Measurements from ENCODE around the gene CARD11.

DNA sequence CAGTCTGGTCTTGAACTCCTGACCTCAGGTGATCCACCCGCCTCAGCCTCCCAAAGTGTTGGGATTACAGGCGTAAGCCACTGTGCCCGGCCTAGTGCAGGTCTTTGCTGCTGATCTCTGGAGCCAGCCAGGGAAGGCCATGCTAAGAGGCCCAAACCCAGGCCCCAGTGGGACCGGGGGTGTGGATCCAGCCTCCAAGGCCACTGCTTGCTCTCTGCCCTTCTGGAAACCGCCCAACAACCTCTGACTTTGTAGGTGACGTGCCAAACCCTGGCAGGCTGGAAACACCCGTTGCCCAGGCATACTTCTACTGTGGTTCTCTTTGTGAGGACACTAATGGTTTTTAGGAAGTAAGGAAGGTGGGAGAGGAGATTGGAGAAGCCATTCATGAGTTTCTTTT is 116.1 kb downstream of the CARD11 start:
- TF ChIP-seq CTCF (IDR thresholded peaks at IDR 0.05; ENCODE audit: insufficient read depth, low read length) (no peak), GABPA (IDR thresholded peaks at IDR 0.05; ENCODE audit: low read depth) (no peak), POLR2AphosphoS5 (IDR thresholded peaks at IDR 0.05; ENCODE audit: low read depth) (no peak), REST (IDR thresholded peaks at IDR 0.05; ENCODE audit: insufficient replicate concordance, low read depth) (no peak), SPI1 (IDR thresholded peaks at IDR 0.05; ENCODE audit: borderline replicate concordance, low read depth) (no peak)

All from HL-60 (cell line).